Measurements from ENCODE around the gene TSPAN14. TPM values are rescaled to one million over a fixed set of nuclear protein-coding genes. Genes with fewer than 3 reads are reported as not detected.
A peak's percentile ranks its signal among the peaks of the same experiment; 100 is the strongest.

Gene TSPAN14
- total and polyA plus RNA-seq, 2 of the 13 experiments (the other 11 are each of a cell fraction or from before 2014, with no cell fraction given) = 24.1 to 80.6 TPM

DNA sequence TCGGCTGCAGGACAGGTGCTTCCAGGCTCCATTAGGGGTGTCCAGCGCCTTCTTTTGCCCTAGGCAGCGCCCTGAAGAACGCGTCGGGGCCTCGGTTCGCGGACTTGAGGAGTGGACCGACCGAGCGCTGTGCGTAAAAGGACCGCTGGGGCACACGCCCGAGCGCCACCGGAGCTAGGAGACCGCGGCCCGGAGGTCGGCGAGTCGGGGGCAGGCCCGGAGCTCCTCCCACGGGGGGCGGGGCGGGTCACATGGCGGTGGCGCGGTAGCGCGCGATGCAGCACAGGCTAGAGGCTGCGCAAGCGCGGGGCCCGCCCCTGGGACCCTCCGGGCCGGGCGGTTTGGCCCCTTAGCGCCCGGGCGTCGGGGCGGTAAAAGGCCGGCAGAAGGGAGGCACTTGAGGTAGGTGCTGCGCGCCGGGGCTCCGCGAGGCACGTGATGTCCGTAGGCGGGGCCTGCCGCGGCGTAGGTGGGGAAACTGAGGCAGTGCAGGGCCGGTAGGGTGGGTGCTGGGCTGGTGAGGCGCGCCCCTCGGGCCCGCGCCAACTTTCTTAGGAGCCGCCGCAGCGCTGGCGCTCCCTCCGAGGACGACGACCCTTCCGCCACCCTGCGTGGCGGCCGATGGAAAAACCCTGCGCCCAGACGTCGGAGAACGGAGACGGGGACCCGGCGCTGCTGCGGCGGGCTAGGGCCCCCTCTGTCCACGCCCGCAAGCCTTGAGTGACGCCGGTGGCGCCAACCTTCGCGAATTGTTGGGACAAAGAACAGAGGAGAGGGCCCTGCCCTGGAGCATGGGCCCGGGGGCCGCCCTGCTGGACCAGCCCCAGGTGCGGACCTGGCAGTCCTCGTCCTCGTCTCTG lies 45.6 kb upstream of the TSPAN14 start, which contains the start of gene PRXL2A (continued):
- TF ChIP-seq KIAA2018 (CRISPR knock-in tag; IDR thresholded peaks at IDR 0.05; ENCODE audit: borderline replicate concordance) (peak; percentile 58; the same call in 1 of the 2 replicates), HNRNPLL (IDR thresholded peaks at IDR 0.05; ENCODE audit: low read depth, low read length, poor library complexity, severe bottlenecking) (peak; percentile 91), ZNF747 (CRISPR knock-in tag; IDR thresholded peaks at IDR 0.05; ENCODE audit: borderline replicate concordance) (peak; percentile 90), SCMH1 (CRISPR knock-in tag; IDR thresholded peaks at IDR 0.05; ENCODE audit: borderline replicate concordance) (no peak), ZNF317 (CRISPR knock-in tag; IDR thresholded peaks at IDR 0.05) (no peak), IKZF5 (CRISPR knock-in tag; IDR thresholded peaks at IDR 0.05) (peak; percentile 40; the same call in 1 of the 2 replicates), ZBTB8A (CRISPR knock-in tag; IDR thresholded peaks at IDR 0.05; ENCODE audit: borderline replicate concordance, low read depth) (no peak), IKZF1 (IDR thresholded peaks at IDR 0.05) (no peak), U2AF2 (IDR thresholded peaks at IDR 0.05; ENCODE audit: low read depth, low read length) (no peak), CBFB (CRISPR knock-in tag; IDR thresholded peaks at IDR 0.05) (peak; percentile 58; the same call in 1 of the 2 replicates), ZNF598 (CRISPR knock-in tag; IDR thresholded peaks at IDR 0.05; ENCODE audit: borderline replicate concordance) (0 out of 2 replicates have a peak, but pooled peaks have one; percentile 73), GZF1 (CRISPR knock-in tag; IDR thresholded peaks at IDR 0.05) (peak; percentile 52; the same call in 1 of the 2 replicates), SRY (CRISPR knock-in tag; IDR thresholded peaks at IDR 0.05) (peak; percentile 20; the same call in 1 of the 2 replicates), ZFP1 (CRISPR knock-in tag; IDR thresholded peaks at IDR 0.05) (no peak), RAD21 (CRISPR knock-in tag; IDR thresholded peaks at IDR 0.05) (peak; percentile 20), FIP1L1 (IDR thresholded peaks at IDR 0.05; ENCODE audit: borderline replicate concordance, insufficient read depth, low read depth, low read length) (no peak), KLF11 (CRISPR knock-in tag; IDR thresholded peaks at IDR 0.05) (no peak)
- TF ChIP-seq, protein P1, sequence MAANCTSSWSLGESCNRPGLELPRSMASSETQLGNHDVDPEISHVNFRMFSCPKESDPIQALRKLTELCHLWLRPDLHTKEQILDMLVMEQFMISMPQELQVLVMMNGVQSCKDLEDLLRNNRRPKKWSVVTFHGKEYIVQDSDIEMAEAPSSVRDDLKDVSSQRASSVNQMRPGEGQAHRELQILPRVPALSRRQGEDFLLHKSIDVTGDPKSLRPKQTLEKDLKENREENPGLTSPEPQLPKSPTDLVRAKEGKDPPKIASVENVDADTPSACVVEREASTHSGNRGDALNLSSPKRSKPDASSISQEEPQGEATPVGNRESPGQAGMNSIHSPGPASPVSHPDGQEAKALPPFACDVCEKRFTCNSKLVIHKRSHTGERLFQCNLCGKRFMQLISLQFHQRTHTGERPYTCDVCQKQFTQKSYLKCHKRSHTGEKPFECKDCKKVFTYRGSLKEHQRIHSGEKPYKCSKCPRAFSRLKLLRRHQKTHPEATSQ (CRISPR knock-in tag; IDR thresholded peaks at IDR 0.05; ENCODE audit: borderline replicate concordance) = no peak
